Measurements from ENCODE around the gene MLF2.
"Not testable (repeated sequence)": the region's sequence is repeated elsewhere in the genome, so short reads cannot be mapped to it uniquely, and the experiment has no call there.

Gene MLF2

DNA sequence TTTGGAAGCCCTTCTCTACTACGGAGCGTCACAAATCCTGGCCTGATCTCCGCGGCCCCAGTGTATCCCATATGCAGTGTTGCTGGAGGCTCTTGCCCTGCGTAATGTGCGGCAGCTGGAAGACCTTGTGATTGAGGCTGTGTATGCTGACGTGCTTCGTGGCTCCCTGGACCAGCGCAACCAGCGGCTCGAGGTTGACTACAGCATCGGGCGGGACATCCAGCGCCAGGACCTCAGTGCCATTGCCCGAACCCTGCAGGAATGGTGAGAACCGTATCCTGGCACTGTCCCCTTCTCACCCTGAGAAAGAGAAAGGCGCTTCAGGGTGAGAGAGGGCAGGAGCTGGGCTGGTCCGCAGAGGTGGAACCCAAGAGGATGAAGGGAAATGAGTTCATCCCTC, 23.8 kb downstream of the MLF2 start:
- no peak for DNase-seq

DNA sequence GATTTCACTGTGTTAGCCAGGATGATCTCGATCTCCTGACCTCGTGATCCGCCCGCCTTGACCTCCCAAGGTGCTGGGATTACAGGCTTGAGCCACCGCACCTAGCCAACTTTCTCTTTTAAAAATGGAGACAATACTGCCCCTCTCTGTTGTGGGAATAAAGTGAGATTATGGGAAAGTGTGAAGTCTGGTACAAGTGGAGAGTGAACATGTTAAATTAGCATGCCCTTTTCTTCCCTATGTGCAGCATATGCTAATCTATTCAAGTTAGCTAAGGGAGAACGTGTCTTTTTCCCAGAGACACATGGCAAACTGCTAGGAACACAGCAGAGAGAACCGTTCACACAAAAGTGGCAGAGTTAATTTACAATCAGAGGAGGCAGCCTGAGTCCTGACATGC, 27.6 kb downstream of the MLF2 start:
- no peak for DNase-seq

DNA sequence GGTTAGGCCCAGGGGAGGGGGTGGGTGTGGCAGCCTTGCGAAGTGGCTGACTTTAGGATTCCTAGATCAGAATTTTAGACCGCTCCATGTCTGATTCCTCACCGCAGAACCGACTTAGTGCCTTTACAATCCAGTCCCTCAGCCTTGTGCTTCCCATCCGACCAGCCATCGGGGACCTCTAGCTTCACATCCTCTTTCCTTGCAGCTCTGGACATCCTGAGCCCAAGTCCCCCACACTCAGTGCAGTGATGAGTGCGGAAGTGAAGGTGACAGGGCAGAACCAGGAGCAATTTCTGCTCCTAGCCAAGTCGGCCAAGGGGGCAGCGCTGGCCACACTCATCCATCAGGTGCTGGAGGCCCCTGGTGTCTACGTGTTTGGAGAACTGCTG, 28.5 kb downstream of the MLF2 start:
- peak; percentile 68 for DNase-seq

DNA sequence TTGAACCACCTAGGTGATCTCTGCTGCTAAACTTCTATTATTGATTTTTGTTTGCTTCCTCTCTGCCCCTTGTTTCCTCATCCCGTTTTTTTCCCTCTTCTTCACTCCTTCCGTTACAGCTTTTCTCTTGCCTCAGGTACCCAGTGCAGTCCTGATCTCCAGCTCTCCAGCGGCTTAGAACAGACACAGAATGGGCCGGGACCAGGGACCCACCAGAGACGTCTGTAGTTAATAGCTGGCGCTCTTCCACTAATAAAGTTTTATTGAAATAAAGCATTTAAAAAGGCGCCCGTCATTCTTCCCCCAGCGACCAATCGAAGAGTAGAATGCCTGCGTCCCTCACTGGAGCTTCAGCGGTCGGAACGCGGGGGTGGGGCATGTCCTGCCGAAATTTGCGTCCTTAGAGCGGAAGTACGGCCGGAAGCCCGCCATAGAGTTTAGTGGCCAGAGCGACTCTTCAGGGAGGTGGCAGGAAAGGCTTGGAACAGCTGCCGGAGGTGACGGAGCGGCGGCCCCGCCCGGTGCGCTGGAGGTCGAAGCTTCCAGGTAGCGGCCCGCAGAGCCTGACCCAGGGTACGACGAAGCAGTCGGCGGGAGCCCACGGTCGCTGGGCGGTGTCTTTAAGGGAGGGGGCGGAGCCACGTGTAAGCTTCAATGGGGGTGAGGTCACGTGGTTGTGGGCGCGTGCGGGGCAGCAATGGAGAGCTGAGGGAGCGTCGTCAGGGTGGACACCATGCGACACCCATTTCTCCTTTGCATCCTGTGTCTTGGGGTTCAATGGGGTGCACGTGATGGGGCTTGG, 29.1 kb downstream of the MLF2 start, which contains the start of gene COPS7A:
Gene COPS7A (plus strand): TSS at position 440 of the 802 bp plus-strand sequence. CDS start 611 bp downstream, outside the sequence.
- peak; percentile 99 for DNase-seq

DNA sequence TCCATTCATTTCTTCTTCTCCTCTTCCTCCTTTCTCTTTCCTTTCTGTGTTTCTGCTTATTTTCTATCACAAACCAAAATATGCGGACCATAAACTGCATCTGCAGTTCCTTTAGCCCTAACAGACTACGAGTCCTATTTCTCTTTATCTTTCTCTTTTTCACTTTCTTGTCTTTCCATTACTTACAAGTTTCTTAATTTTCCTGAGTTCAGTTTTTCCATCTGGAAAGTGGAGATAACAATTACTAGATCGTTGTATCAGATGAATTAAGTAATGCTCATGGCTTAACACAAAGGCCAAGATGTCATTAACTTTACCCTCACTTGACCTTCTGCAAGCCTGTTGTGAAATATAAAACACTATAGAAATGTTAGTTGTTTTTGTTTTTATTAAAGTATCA, 30.1 kb downstream of the MLF2 start:
- no peak for DNase-seq

DNA sequence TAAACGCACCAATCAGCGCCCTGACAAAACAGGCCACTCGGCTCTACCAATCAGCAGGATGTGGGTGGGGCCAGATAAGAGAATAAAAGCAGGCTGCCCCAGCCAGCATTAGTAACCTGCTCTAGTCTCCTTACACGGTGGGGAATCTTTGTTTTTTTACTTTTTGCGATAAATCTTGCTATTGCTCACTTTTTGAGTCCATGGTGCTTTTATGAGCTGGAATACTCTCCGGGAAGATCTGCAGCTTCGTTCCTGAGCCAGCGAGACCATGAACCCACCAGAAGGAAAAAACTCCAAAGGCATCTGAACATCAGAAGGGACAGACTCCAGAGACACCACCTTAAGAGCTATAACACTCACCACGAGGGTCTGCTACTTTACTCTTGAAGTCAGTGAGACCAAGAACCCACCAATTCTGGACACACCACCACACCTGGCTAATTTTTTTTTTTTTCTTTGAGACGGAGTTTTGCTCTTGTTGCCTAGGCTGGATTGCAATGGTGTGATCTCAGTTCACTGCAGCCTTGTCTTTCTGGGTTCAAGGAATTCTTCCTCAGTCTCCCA, 36.0 kb downstream of the MLF2 start:
- DNase-seq, result no peak

DNA sequence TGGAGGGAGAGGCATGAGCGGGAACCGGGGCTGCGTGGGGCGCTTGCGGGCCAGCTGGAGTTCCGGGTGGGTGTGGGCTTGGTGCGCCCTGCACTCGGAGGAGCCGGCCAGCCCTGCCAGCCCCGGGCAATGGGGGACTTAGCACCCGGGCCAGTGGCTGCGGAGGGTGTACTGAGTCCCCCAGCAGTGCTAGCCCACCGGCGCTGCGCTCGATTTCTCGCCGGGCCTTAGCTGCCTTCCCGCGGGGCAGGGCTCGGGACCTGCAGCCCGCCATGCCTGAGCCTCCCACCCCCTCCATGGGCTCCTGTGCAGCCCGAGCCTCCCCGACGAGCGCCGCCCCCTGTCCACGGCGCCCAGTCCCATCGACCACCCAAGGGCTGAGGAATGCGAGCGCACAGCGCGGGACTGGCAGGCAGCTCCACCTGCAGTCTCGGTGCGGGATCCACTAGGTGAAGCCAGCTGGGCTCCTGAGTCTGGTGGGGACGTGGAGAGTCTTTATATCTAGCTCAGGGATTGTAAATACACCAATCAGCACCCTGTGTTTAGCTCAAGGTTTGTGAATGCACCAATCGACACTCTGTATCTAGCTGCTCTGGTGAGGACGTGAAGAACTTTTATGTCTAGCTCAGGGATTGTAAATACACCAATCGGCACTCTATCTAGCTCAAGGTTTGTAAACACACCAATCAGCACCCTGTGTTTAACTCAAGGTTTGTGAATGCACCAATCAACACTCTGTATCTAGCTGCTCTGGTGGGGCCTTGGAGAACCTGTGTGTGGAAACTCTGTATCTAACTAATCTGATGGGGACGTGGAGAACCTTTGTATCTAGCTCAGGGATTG, 36.7 kb downstream of the MLF2 start:
- DNase-seq, result not testable (repeated sequence)

DNA sequence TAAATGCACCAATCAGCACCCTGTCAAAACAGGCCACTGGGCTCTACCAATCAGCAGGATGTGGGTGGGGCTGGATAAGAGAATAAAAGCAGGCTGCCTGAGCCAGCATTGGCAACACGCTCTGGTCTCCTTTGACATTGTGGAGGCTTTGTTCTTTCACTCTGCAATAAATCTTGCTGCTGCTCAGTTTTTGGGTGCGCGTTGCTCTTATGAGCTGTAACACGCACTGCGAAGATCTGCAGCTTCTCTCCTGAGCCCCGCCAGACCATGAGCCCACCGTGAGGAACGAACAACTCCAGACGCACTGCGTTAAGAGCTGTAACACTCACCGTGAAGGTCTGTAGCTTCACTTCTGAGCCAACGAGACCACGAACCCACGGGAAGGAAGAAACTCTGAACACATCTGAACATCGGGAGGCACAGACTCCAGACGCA, 44.0 kb downstream of the MLF2 start:
- no peak for DNase-seq

DNA sequence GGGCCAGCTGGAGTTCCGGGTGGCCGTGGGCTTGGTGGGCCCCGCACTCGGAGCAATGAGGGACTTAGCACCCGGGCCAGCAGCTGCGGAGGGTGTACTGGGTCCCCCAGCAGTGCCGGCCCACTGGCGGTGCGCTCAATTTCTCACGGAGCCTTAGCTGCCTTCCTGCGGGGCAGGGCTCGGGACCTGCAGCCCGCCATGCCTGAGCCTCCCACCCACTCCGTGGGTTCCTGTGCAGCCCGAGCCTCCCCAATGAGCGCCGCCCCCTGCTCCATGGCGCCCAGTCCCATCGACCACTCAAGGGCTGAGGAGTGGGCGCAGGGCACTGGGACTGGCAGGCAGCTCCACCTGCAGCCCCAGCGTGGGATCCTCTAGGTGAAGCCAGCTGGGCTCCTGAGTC, 44.6 kb downstream of the MLF2 start:
- not testable (repeated sequence) for DNase-seq

DNA sequence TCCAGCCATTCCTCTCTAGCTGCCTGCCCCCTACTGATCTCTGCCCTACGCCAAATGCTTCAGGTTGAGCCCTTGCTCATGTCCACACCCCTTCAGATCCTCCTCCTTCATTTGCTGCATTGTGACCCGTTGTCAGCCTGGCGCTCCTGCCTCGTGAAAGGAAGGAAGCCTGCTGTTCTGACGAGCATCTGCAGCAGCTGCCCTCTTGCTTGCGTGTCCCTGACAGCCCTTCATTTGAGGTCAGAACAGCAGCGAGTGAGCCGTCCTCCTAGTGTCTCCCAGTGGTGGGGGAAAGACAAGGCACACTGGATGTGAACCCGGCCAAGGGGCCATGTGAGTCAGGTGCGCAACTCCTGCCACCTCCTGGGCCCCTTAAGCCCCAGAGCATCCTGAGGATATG, 49.3 kb downstream of the MLF2 start:
- DNase-seq, result peak; percentile 61

DNA sequence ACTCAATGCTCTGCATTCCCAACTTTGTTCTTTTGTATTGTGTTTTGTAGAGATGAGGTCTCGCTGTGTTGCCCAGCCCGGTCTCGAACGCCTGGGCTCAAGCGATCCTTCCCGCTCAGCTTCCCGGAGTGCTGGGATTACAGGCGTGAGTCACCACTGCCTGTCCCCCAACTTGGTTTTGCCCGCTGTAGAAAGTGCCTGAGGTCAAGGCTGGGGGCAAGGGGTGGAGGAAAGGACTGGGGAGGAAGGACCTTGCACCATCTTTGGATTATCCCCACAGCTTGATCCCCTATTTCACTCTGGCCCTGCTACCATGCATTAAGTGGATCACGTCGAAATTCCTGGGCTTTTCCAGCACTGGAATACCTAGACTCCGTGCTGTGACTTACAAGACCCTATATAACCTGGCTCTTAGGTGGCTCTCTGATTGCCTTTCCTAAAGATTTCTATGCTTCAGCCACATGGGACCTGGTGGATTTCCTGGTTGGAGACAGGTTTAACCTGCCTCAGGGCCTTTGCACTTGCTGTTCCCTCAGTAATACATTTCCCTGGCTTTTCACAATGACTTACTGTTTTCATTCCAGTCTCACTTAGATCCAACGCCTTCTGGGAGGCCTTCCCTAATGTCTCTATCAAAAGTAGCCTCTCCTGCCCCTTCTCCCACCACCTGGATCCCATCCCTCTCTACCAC, 51.7 kb downstream of the MLF2 start:
- DNase-seq, result no peak

DNA sequence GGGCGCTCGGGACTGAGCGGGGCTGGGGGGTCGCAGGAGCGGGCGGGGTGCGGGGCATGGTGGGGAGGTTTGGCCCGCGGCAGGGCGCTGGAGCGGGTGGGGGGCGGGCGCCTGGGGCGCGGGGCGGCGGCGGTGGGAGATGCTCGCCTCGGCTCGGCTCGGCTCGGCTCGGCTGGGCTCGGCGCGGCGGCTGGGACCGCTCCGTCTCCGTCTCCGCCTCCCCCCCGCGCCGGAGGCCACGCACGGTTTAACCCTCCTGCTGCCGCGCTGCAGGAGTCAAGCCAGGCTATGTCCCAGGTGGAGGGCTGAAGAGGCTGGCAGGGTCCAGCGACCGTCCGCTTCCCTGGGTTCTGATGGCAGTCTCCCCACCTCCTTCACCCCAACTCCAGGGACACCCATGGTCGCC, 52.3 kb downstream of the MLF2 start, which contains the start of gene PIANP:
Gene PIANP (minus strand): TSS at position 170 of the 406 bp plus-strand sequence. CDS start 2,754 bp downstream, outside the sequence.
- DNase-seq, result peak; percentile 85

DNA sequence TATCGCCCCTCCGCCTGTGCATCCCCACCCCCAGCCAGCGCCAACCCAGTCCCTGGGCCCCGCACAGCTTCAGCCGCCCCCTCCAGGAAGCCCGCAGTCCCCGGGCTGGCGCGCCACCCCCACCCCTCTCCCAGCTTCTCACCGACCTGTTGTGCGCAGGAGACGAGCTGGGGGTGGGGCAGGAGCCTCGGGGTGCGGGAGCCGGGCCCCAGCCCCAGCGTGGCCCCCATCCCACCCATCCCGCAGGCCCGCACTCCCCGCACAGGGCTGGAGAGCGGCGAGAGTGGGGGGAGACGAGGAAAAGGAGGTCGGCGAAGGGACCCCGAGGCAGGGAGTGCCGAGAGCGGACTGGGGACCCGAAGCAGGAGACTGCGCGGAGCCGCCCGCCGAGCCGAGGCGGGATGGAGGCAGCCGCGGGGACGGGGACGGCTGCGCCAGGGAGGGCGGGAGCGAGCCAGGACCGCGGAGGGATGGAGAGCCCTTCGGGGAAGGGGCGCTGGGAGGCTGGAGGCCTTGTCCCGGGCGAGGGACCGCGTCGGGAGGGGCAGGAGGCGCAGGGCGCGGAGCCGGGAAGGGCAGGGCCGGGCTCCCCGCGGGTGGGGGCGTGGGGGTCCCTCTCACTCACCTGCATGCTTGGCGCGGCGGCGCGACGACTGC, 52.8 kb downstream of the MLF2 start:
- peak; percentile 76 for DNase-seq

DNA sequence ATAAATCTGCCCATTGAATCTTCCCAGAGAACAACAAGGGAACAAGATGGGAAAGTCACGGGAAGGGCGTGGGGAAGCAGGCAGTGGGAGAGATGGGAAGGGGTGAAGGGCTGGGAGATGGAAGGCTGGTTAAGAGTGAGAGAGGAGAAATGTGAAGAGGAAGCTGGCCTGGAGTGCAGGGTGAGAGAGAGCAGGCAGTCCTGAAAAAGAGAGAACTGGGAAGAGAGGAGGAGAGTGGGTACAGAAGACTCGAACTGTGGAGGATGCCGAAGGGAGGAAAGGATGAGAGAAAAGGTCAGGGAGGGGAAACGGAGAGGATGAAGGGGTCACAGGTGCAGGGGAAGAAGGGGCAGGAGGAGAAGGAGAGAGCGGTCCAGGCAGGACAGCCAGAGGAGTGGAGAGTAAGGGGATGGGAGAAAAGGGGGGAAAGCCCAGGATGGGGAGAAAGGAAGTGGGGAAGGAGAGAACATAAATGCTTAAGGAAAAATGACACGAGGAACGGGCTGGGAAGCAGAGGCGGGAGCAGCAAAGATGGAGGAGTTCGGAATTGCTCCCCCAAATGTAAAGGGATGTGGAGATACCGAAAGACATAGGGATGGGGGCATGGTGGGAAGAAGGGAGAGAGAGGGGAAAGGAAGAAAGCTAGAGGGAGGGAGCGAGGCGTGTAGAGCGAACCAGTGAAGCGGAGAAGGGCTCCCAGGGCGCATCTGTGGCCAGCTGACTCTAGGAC, 53.5 kb downstream of the MLF2 start:
- DNase-seq, result no peak

DNA sequence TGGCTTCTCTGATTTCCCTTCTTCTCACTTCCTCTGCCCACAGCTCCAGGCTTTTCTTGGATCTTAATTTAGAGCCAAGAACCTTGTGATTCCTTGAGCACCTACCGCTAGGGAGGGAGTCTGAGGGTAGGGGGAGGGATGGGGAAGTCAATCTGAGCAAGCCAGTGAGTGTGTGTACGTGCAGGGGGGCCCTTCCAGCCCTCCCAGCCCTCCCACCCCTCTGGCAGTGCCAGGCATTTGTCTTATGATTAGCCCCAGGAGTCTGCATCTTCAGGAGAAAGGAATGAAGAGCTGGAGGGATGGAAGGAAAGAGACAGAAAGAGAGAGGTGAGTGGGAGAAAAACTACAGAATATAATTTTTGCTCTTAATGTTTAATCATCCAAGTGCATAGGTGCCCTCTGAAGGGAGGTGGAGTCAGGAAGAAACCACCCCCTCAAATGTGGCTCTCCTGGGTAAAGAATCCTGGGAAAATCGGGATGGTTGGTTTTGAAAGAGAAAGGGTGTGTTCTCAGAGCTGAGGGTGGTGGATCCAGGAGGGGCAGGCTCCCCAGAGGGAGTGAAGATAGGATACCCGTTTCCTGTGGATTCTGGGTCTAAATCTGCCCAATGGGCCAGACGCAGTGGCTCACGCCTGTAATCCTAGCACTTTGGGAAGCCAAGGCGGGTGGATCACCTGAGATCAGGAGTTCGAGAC, 54.4 kb downstream of the MLF2 start:
- DNase-seq, result no peak

Measured in eye (tissue), 1 donor.